MCF 10A (cell line): ENCODE results near the gene ECHDC1. TPM values are rescaled to one million over a fixed set of nuclear protein-coding genes. Genes with fewer than 3 reads are reported as not detected.
"Not testable (repeated sequence)": the region's sequence is repeated elsewhere in the genome, so short reads cannot be mapped to it uniquely, and the experiment has no call there.

Source experiments
- BruUV-seq: library from RNA; stranded (reverse); fragments of 400-500 nt; replicated peaks from 2 replicates; lab custom pipeline; 2021; lab: Mats Ljungman, UMichigan
- CTCF ChIA-PET: fragments of 300-600 bp; sonication (Branson Sonifier 250); formaldehyde crosslinking; extraction: SDS; loops from one replicate; lab custom pipeline; 2021; ENCODE audit warnings: antibody characterized with exemption, inconsistent platforms; lab: Yijun Ruan, JAX
- POLR2A ChIA-PET: fragments of 300-600, 350-650 bp; sonication (Branson Sonifier 250); formaldehyde crosslinking; extraction: SDS; loops from one replicate; lab custom pipeline; 2020; ENCODE audit warnings: antibody characterized with exemption, inconsistent platforms; lab: Yijun Ruan, JAX
- DNase-seq: peaks from one replicate; pipeline ENCODE4 v3.0.0-alpha.2; 2018; ENCODE audit not compliant: unreplicated experiment
- H3K27ac Mint-ChIP-seq: one replicate; pipeline ENCODE4 v1.8.0; 2022; ENCODE audit warnings: mild to moderate bottlenecking, low read depth, mixed read lengths; ENCODE audit not compliant: unreplicated experiment
- H3K27me3 Mint-ChIP-seq: one replicate; pipeline ENCODE4 v1.8.0; 2022; ENCODE audit warnings: mixed read lengths; ENCODE audit not compliant: insufficient read depth, unreplicated experiment
- H3K36me3 Mint-ChIP-seq: one replicate; pipeline ENCODE4 v1.8.0; 2022; ENCODE audit warnings: mild to moderate bottlenecking, moderate library complexity, mixed read lengths; ENCODE audit not compliant: insufficient read depth, unreplicated experiment
- H3K4me1 Mint-ChIP-seq: one replicate; pipeline ENCODE4 v1.8.0; 2022; ENCODE audit warnings: mixed read lengths; ENCODE audit not compliant: insufficient read depth, unreplicated experiment
- H3K4me3 Mint-ChIP-seq: one replicate; pipeline ENCODE4 v1.8.0; 2022; ENCODE audit warnings: mild to moderate bottlenecking, moderate library complexity, mixed read lengths; ENCODE audit not compliant: unreplicated experiment
- H3K9me3 Mint-ChIP-seq: one replicate; pipeline ENCODE4 v1.8.0; 2022; ENCODE audit warnings: mixed read lengths; ENCODE audit not compliant: unreplicated experiment
- CTCF ChIP-seq: fragments of 200-600 bp; IDR thresholded peaks from one replicate; pipeline ENCODE4 v1.8.0; 2022; ENCODE audit warnings: antibody characterized with exemption, mild to moderate bottlenecking; ENCODE audit not compliant: unreplicated experiment
- intact Hi-C: fragments of 100-400 bp; cut with micrococcal nuclease; formaldehyde crosslinking; loops from 2 replicates; pipeline ENCODE4 v1.14.1; 2022
- total RNA-seq: library from RNA; stranded (reverse); gene quantifications from 2 replicates; pipeline ENCODE4 v1.2.3, GENCODE V29; 2022

The ECHDC1 gene
- total RNA-seq, 1 experiment from 2014 or later: 70.7 TPM

GRCh38 chr6:127340171-127340570 is 3.2 kb downstream of the ECHDC1 start:
- TF ChIP-seq CTCF: no peak
- H3K36me3 Mint-ChIP-seq: peaks cover 11% of the 10 kb centered on the region
- peaks cover 28% of the 10 kb centered on the region for H3K4me1 Mint-ChIP-seq
- CTCF ChIA-PET: interaction anchor here (0.7 to 0.9 kb wide), 2 partner anchors 48 to 173 kb away, joined by 3 to 4 read pairs; no protein-coding TSS in a partner anchor
- no peak for DNase-seq
- BruUV-seq: no TSS peak
- no peak overlapping the region for H3K27ac Mint-ChIP-seq
- intact Hi-C loops: loop anchor here (5.0 to 10.0 kb wide), 2 partner anchors 38 to 125 kb away; no protein-coding TSS in a partner anchor
- H3K4me3 Mint-ChIP-seq: no peak overlapping the region
- POLR2A ChIA-PET: interaction anchor here (0.7 kb wide), 1 partner anchor 9 kb away, joined by 4 read pairs; no protein-coding TSS in a partner anchor
- no peaks in the 10 kb centered on the region for H3K27me3 Mint-ChIP-seq
- H3K9me3 Mint-ChIP-seq: no peaks in the 10 kb centered on the region

- Mint-ChIP-seq H3K27ac (no peak overlapping the region), H3K27me3 (no peaks in the 10 kb centered on the region), H3K4me3 (no peak overlapping the region), H3K4me1 (peaks cover 38% of the 10 kb centered on the region), H3K9me3 (peaks cover 5% of the 10 kb centered on the region), H3K36me3 (peaks cover 12% of the 10 kb centered on the region)
- POLR2A ChIA-PET: no interaction called here
- no TSS peak for BruUV-seq
- DNase-seq: no peak
- intact Hi-C loops: no loop called here
- TF ChIP-seq CTCF: no peak
- CTCF ChIA-PET: interaction anchor here (0.7 to 1.1 kb wide), 2 partner anchors 53 to 83 kb away, joined by 3 read pairs; no protein-coding TSS in a partner anchor
Measured at GRCh38 chr6:127338936-127339335, 4.5 kb downstream of the ECHDC1 start.

GRCh38 chr6:127332383-127332961 is 10.9 kb downstream of the ECHDC1 start:
- Mint-ChIP-seq H3K4me1 (peaks cover 28% of the 10 kb centered on the region), H3K36me3 (peaks cover 34% of the 10 kb centered on the region), H3K27me3 (no peaks in the 10 kb centered on the region), H3K9me3 (peaks cover 7% of the 10 kb centered on the region), H3K27ac (no peak overlapping the region), H3K4me3 (no peak overlapping the region)
- no peak for TF ChIP-seq CTCF
- no peak for DNase-seq
- intact Hi-C loops: no loop called here
- ChIA-PET CTCF (interaction anchor here (0.6 to 1.6 kb wide), 5 partner anchors 10 to 1579 kb away, joined by 3 to 7 read pairs (median 4); no protein-coding TSS in a partner anchor), POLR2A (interaction anchor here (0.9 to 1.7 kb wide), 4 partner anchors 9 to 12 kb away, joined by 3 to 8 read pairs (median 6); no protein-coding TSS in a partner anchor)
- no TSS peak for BruUV-seq

GRCh38 chr6:127331256-127331655 is 12.2 kb downstream of the ECHDC1 start:
- H3K27me3 Mint-ChIP-seq, H3K4me3 Mint-ChIP-seq, H3K9me3 Mint-ChIP-seq, DNase-seq, H3K27ac Mint-ChIP-seq, intact Hi-C loops, BruUV-seq: not testable (repeated sequence)
- CTCF ChIA-PET: interaction anchor here (0.5 to 1.6 kb wide), 6 partner anchors 8 to 209 kb away, joined by 3 to 5 read pairs (median 4); no protein-coding TSS in a partner anchor
- peaks cover 37% of the 10 kb centered on the region for H3K36me3 Mint-ChIP-seq
- POLR2A ChIA-PET: interaction anchor here (0.6 to 1.4 kb wide), 4 partner anchors 9 to 13 kb away, joined by 4 to 7 read pairs (median 4); no protein-coding TSS in a partner anchor
- H3K4me1 Mint-ChIP-seq: peaks cover 21% of the 10 kb centered on the region
